Measurements from ENCODE around the gene LRRC27. TPM values are rescaled to one million over a fixed set of nuclear protein-coding genes. Genes with fewer than 3 reads are reported as not detected.

Gene LRRC27
- total RNA-seq, 4 donors from 2014 or later: 0.59 to 32.6 (median 15.3) TPM

- TF ChIP-seq, protein P1, sequence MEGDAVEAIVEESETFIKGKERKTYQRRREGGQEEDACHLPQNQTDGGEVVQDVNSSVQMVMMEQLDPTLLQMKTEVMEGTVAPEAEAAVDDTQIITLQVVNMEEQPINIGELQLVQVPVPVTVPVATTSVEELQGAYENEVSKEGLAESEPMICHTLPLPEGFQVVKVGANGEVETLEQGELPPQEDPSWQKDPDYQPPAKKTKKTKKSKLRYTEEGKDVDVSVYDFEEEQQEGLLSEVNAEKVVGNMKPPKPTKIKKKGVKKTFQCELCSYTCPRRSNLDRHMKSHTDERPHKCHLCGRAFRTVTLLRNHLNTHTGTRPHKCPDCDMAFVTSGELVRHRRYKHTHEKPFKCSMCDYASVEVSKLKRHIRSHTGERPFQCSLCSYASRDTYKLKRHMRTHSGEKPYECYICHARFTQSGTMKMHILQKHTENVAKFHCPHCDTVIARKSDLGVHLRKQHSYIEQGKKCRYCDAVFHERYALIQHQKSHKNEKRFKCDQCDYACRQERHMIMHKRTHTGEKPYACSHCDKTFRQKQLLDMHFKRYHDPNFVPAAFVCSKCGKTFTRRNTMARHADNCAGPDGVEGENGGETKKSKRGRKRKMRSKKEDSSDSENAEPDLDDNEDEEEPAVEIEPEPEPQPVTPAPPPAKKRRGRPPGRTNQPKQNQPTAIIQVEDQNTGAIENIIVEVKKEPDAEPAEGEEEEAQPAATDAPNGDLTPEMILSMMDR (IDR thresholded peaks at IDR 0.05): no peak
- no peak for TF ChIP-seq POLR2A (IDR thresholded peaks at IDR 0.05)
- intact Hi-C loops (cut with DNase I; ENCODE audit: low total_unique reads): no loop called here
- Histone ChIP-seq H3K9me3 (no peaks in the 10 kb centered on the region), H3K27me3 (no peaks in the 10 kb centered on the region), H3K27ac (peak overlapping the region; percentile 35 to 89), H3K4me3 (no peak overlapping the region), H3K36me3 (no peaks in the 10 kb centered on the region), H3K4me1 (peaks cover 2 to 24% of the 10 kb centered on the region in 2 donors)
- DNase-seq: no peak
Observed at GRCh38 chr10:132413226-132414205, 81.5 kb downstream of the LRRC27 start.

- TF ChIP-seq, protein P1 (IDR thresholded peaks at IDR 0.05): no peak
- TF ChIP-seq POLR2A (IDR thresholded peaks at IDR 0.05): no peak
Observed at GRCh38 chr10:132414402-132415016, 82.5 kb downstream of the LRRC27 start.

DNA sequence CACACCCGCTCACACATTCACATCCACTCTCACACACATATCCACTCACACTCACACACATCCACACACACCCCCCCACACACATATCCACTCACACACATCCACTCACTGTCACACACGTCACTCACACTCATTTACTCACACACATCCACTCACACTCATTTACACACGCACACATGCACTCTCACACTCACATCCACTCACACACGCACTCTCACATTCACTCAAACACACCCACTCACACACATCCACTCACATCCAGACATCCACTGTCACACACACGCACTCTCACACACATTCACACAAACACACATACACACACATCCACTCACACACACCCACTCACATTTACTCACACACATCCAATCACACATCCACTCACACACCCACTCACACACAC lies 83.3 kb downstream of the LRRC27 start:
- no peak overlapping the region for H3K4me3 ChIP-seq
- intact Hi-C loops (cut with DNase I; ENCODE audit: low total_unique reads): no loop called here
- H3K27ac ChIP-seq: no peak overlapping the region
- H3K27me3 ChIP-seq: no peaks in the 10 kb centered on the region
- no peak for DNase-seq
- H3K4me1 ChIP-seq: peaks cover 5 to 33% of the 10 kb centered on the region in 2 donors
- H3K36me3 ChIP-seq: no peaks in the 10 kb centered on the region
- TF ChIP-seq, protein P1 (IDR thresholded peaks at IDR 0.05): no peak
- TF ChIP-seq POLR2A (IDR thresholded peaks at IDR 0.05): no peak
- H3K9me3 ChIP-seq: no peaks in the 10 kb centered on the region

More at GRCh38 chr10:132414402-132415016, 82.5 kb downstream of the LRRC27 start:
- intact Hi-C loops (cut with DNase I; ENCODE audit: low total_unique reads): no loop called here
- Histone ChIP-seq H3K27ac (peak overlapping the region in 1 of 2 donors; percentile 17), H3K4me1 (peaks cover 5 to 26% of the 10 kb centered on the region in 2 donors), H3K9me3 (no peaks in the 10 kb centered on the region), H3K27me3 (no peaks in the 10 kb centered on the region), H3K36me3 (no peaks in the 10 kb centered on the region), H3K4me3 (no peak overlapping the region)
- no peak for DNase-seq

GRCh38 chr10:132415956-132416355 lies 84.0 kb downstream of the LRRC27 start:
- Histone ChIP-seq H3K4me3 (no peak overlapping the region), H3K27ac (no peak overlapping the region), H3K4me1 (peaks cover 9 to 39% of the 10 kb centered on the region in 2 donors), H3K9me3 (no peaks in the 10 kb centered on the region), H3K36me3 (no peaks in the 10 kb centered on the region), H3K27me3 (no peaks in the 10 kb centered on the region)
- no peak for DNase-seq
- intact Hi-C loops (cut with DNase I; ENCODE audit: low total_unique reads): no loop called here
- TF ChIP-seq POLR2A (IDR thresholded peaks at IDR 0.05): no peak
- TF ChIP-seq, protein P1 (IDR thresholded peaks at IDR 0.05): no peak
